Adrenal gland (tissue), 12 donors: ENCODE results near the gene CRYBA4. TPM values are rescaled to one million over a fixed set of nuclear protein-coding genes. Genes with fewer than 3 reads are reported as not detected.
"Not testable (repeated sequence)": the region's sequence is repeated elsewhere in the genome, so short reads cannot be mapped to it uniquely, and the experiment has no call there.

Source experiments
- DNase-seq, 7 donors: peaks; one replicate each; pipeline ENCODE4 v3.0.0-alpha.2; 2019 to 2020
- H3K27ac ChIP-seq, 5 donors: fragments of 200-600 bp; sonication (generic) in 4 of 5; 1 replicate in 3 of 5; 2 replicates in 2 of 5; pipeline versions ENCODE4 v1.5.1 to v1.8.0; 2016 to 2020; ENCODE audit warnings: mild to moderate bottlenecking in 1 of 5
- H3K27me3 ChIP-seq: fragments of 200-600 bp; 2 replicates; pipeline ENCODE4 v1.8.0; 2021
- H3K36me3 ChIP-seq, 2 donors: fragments of 200-600 bp; replicated peaks in 1 of 2; 1 replicate in 1 of 2; 2 replicates in 1 of 2; pipeline versions ENCODE4 v1.5.1 to v1.8.0; 2018 to 2022
- H3K4me1 ChIP-seq, 2 donors: fragments of 200-600 bp; replicated peaks in 1 of 2; 1 replicate in 1 of 2; 2 replicates in 1 of 2; pipeline versions ENCODE4 v1.5.1 to v1.8.0; 2018 to 2021
- H3K4me3 ChIP-seq, 4 donors: fragments of 200-600 bp; sonication (generic) in 3 of 4; one replicate each; pipeline ENCODE4 v1.5.1; 2016 to 2018
- H3K9me3 ChIP-seq, 3 donors: fragments of 200-600 bp; sonication (generic) in 1 of 3; replicated peaks in 1 of 3; 1 replicate in 2 of 3; 2 replicates in 1 of 3; pipeline versions ENCODE4 v1.5.1 to v1.8.0; 2016 to 2021
- POLR2A ChIP-seq, 2 donors: fragments of 450-650 bp; IDR thresholded peaks; one replicate each; pipeline ENCODE4 v1.6.1; 2017; ENCODE audit warnings: antibody characterized with exemption in 2 of 2, mild to moderate bottlenecking in 2 of 2, moderate library complexity in 1 of 2
- WGBS, 4 donors: extraction: QIAGEN DNeasy Blood & Tissue Kit in 2 of 4; methylation state at CpG; one replicate each; pipeline versions ENCODE4 v1.1.5 to v1.1.7; 2013 to 2017; 5-methylcytosine and 5-hydroxymethylcytosine counted together
- intact Hi-C, 2 donors: fragments of 100-400 bp; cut with DNase I; formaldehyde crosslinking; loops; one replicate each; pipeline versions ENCODE4 v1.14.1 to v1.15.0; 2022 to 2023
- polyA plus RNA-seq, 3 donors: library from polyadenylated mRNA; stranded (reverse); fragments of 200-250 nt in 2 of 3; fragments of 350-450 nt in 1 of 3; fragmentation: Illumina TruSeq in 1 of 3; extraction: RNeasy Lipid Tissue Mini Kit (QIAGEN cat#74804) in 1 of 3; gene quantifications; one replicate each; pipeline ENCODE4 v1.2.3, GENCODE V29; 2013 to 2014
- total RNA-seq, 9 donors: library from RNA; depleted of rRNA in 4 of 9; stranded (reverse); fragments of >200 nt in 4 of 9; fragments of 120-200 nt in 1 of 9; fragmentation: NEBNext Ultra II Directional in 1 of 9; extraction: Animal tissue kit (Norgen Biotek cat#: 25700) in 1 of 9; gene quantifications; one replicate each; pipeline versions ENCODE4 v1.1.0 to v1.2.4, GENCODE V29; 2013 to 2023
- TF ChIP-seq, protein P1 (sequence below), 6 experiments: fragments of 450-650 bp in 4 of 6; fragments of 200-600 bp in 2 of 6; sonication (generic) in 1 of 6; IDR thresholded peaks; 1 replicate in 5 of 6; 2 replicates in 1 of 6; pipeline versions ENCODE4 v1.5.1 to v1.8.0; 2016 to 2021; ENCODE audit warnings: antibody characterized with exemption in 6 of 6, mild to moderate bottlenecking in 2 of 6, moderate library complexity in 1 of 6
- donor health status: healthy with polysubstance abuse.
- donor health status: Bipolar disorder and iron deficiency.
- donor health status: DM: yes; HTN: yes; CAD: no.
- donor health status: DM: no; HTN: no; CAD: no.
- donor health status: DM: no; HTN: no; CAD: no.
- donor health status: DM: yes; HTN: yes; CAD: no.

The CRYBA4 gene
- total and polyA plus RNA-seq, 12 donors: not detected

- Histone ChIP-seq H3K36me3 (no peaks in the 10 kb centered on the region), H3K27me3 (peaks cover 5% of the 10 kb centered on the region), H3K9me3 (no peaks in the 10 kb centered on the region), H3K4me3 (no peak overlapping the region), H3K27ac (no peak overlapping the region), H3K4me1 (no peaks in the 10 kb centered on the region)
- DNase-seq: no peak
- WGBS, 4 donors: 81 to 87% (median 85%) methylated on average over 4 of the region's 4 CpGs
- intact Hi-C loops: no loop called here
- TF ChIP-seq POLR2A (IDR thresholded peaks at IDR 0.05): no peak
- TF ChIP-seq, protein P1, sequence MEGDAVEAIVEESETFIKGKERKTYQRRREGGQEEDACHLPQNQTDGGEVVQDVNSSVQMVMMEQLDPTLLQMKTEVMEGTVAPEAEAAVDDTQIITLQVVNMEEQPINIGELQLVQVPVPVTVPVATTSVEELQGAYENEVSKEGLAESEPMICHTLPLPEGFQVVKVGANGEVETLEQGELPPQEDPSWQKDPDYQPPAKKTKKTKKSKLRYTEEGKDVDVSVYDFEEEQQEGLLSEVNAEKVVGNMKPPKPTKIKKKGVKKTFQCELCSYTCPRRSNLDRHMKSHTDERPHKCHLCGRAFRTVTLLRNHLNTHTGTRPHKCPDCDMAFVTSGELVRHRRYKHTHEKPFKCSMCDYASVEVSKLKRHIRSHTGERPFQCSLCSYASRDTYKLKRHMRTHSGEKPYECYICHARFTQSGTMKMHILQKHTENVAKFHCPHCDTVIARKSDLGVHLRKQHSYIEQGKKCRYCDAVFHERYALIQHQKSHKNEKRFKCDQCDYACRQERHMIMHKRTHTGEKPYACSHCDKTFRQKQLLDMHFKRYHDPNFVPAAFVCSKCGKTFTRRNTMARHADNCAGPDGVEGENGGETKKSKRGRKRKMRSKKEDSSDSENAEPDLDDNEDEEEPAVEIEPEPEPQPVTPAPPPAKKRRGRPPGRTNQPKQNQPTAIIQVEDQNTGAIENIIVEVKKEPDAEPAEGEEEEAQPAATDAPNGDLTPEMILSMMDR (IDR thresholded peaks at IDR 0.05): no peak
These were observed 9.1 kb upstream of the CRYBA4 start for GRCh38 chr22:26612652-26613051.

DNA sequence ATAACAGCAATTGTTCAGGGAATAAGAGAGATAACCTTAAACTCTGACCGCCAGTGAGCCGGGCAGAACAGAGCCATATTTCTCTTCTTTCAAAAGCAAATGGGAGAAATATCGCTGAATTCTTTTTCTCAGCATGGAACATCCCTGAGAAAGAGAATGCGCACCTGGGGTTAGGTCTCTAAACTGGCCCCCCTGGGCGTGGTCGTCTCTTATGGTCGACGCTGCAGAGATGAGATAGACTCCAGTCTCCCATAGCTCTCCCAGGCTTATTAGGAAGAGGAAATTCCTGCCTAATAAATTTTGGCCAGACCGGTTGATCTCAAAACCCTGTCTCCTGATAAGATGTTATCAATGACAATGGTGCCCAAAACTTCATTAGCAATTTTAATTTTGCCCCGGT, 8.0 kb upstream of the CRYBA4 start:
- H3K9me3 ChIP-seq, H3K27me3 ChIP-seq, H3K27ac ChIP-seq, intact Hi-C loops, H3K4me1 ChIP-seq, H3K36me3 ChIP-seq, H3K4me3 ChIP-seq, DNase-seq: not testable (repeated sequence)
- WGBS, 4 donors: 29 to 47% (median 36%) methylated on average over 4 to 10 of the region's 10 CpGs

DNA sequence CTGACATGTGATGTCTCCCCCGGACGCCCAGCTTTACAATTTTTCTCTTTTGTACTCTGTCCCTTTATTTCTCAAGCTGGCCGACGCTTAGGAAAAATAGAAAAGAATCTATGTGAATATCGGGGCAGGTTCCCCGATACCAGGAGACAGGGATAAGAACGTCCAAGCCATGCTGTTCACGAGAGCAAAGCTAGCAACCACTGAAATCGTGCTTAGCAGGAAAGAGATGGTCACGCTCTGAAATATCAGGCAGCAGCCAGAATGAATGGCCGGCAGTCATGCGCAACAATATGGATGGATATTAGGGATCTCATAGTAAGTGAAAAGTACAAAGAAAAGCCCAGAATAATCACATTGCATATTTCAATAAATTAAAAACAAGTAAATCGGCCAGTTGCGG, 7.4 kb upstream of the CRYBA4 start:
- H3K4me1 ChIP-seq: no peaks in the 10 kb centered on the region
- H3K9me3 ChIP-seq: no peaks in the 10 kb centered on the region
- TF ChIP-seq POLR2A (IDR thresholded peaks at IDR 0.05): no peak
- TF ChIP-seq, protein P1 (IDR thresholded peaks at IDR 0.05): no peak
- no peak for DNase-seq
- 58 to 67% (median 67%) methylated on average over 14 of the region's 14 CpGs for WGBS, 4 donors
- no peak overlapping the region for H3K27ac ChIP-seq
- H3K4me3 ChIP-seq: no peak overlapping the region
- intact Hi-C loops: no loop called here
- H3K36me3 ChIP-seq: no peaks in the 10 kb centered on the region
- H3K27me3 ChIP-seq: peaks cover 6% of the 10 kb centered on the region

DNA sequence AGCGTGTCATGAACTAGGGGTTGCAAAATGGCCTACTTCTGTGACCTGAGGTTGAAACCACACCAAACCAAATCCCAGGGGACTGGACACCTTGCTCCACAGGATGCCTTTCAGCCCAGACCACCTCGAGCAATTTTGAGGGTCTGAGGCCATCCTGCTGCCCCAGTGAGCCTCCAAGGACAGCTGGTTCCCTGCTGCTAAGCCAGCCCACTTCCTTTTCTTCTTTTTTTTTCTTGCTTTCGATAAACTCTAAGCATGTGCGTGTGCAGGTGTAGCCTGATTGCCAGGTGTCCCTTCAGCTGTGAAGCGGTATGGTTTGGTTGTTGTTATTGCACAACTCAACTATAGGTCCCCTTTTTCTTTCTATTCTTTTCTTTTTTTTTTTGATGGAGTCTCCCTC, 6.6 kb upstream of the CRYBA4 start:
- peaks cover 9% of the 10 kb centered on the region for H3K27me3 ChIP-seq
- intact Hi-C loops: no loop called here
- 49 to 53% (median 50%) methylated on average over 5 of the region's 5 CpGs for WGBS, 4 donors
- H3K9me3 ChIP-seq: no peaks in the 10 kb centered on the region
- no peaks in the 10 kb centered on the region for H3K4me1 ChIP-seq
- H3K27ac ChIP-seq: no peak overlapping the region
- no peaks in the 10 kb centered on the region for H3K36me3 ChIP-seq
- TF ChIP-seq, protein P1 (IDR thresholded peaks at IDR 0.05): no peak
- TF ChIP-seq POLR2A (IDR thresholded peaks at IDR 0.05): no peak
- no peak for DNase-seq
- H3K4me3 ChIP-seq: no peak overlapping the region

GRCh38 chr22:26615830-26616435, 5.8 kb upstream of the CRYBA4 start:
- intact Hi-C loops: no loop called here
- Histone ChIP-seq H3K4me1 (no peaks in the 10 kb centered on the region), H3K36me3 (no peaks in the 10 kb centered on the region), H3K27ac (no peak overlapping the region), H3K27me3 (peaks cover 9% of the 10 kb centered on the region), H3K9me3 (no peaks in the 10 kb centered on the region), H3K4me3 (no peak overlapping the region)
- no peak for DNase-seq
- no peak for TF ChIP-seq POLR2A (IDR thresholded peaks at IDR 0.05)
- TF ChIP-seq, protein P1 (IDR thresholded peaks at IDR 0.05): no peak
- 74 to 84% (median 77%) methylated on average over 7 to 11 of the region's 11 CpGs for WGBS, 4 donors
